GM21723 (cell line): ENCODE measurements around the gene ANKS1B.
"Not testable (repeated sequence)": the region's sequence is repeated elsewhere in the genome, so short reads cannot be mapped to it uniquely, and the experiment has no call there.

Source experiments
- ATAC-seq: cut with Tn5 transposase; IDR thresholded peaks from one replicate; pipeline ENCODE4 v1.9.1; 2021; ENCODE audit warnings: mild to moderate bottlenecking, moderate library complexity; ENCODE audit not compliant: unreplicated experiment

Gene ANKS1B

DNA sequence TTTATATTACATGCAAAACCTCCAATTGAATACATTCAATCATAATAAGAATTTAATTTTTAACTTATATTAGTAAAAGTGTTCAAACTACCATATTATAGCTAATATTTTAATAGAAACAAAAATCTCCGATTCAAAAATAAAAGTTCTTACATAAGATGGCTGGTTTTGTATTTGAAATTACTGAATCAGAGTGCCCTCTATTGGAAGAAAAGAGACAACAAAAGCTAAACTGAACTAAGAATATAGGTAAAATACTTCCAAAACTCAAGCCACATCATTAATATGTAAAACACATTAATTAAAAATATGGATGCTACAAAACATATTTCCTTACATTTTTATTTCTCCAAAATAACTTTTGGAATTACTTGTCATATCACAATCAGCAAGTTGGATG, 216.9 kb downstream of the ANKS1B start:
- no peak for ATAC-seq

DNA sequence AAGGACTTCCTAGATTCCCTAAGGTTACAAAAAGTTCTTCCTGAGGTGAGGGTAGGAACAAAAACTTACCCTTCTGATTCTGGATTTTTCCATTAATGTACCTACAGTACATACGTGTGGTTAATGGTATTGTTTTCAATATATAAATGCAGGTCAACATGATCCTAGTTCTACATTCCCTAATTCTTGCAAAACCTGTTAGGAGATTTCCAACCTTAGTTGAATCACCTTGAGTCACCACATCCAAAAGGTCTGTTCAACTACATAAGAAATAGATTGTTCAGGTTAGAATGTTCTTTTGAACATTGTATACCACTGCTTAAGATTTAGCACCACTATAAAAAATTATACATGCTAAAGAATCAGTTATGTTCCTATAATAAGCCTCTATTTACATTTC, 218.3 kb downstream of the ANKS1B start:
- no peak for ATAC-seq

DNA sequence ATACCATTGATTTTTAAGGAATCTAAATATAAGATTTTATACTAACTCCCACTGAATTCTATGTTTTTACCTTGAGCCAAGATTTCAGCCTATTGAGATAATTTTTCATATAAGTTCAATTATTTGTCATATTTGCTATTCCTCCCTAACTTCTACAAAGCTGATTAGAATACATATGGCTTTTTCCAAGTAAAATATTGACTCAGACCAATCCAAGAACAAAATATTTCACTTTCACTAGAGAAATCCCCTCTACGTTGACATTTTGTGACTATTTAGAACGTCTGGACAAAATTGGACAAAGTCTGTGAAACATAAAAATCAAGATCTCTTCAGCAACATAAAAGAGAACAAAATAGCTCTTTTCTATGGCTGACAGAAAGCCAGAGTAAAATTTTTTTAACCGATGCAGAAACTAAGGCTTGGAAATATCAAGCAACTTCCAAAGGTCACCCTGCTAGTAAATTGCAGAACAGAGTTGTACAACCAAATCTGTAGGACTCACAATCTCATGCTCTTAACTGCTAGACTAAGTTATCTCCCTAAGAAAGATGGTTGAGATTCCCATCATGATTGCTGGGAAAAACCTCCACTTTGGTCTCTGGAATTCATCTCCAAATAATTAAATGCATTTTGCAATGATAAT, 219.1 kb downstream of the ANKS1B start:
- no peak for ATAC-seq

DNA sequence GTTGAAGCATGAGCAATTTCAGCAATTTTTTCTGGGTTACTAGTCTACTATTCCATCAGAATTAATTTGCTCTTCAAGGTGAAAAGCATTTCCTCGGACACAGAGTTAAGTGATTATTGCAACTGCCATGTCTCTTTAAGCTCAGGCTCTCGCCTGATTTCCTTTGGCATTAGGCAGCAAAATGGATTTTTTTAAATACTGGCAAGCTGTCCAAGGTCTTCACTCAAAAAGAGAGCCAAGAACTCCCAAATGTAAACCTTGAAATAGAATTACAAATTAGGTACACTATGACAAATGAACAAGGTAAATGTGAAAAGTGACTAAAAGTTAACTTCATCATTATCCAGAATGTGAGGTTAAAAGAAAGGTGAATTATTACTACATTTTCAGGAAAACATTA, 225.3 kb downstream of the ANKS1B start:
- ATAC-seq: no peak

DNA sequence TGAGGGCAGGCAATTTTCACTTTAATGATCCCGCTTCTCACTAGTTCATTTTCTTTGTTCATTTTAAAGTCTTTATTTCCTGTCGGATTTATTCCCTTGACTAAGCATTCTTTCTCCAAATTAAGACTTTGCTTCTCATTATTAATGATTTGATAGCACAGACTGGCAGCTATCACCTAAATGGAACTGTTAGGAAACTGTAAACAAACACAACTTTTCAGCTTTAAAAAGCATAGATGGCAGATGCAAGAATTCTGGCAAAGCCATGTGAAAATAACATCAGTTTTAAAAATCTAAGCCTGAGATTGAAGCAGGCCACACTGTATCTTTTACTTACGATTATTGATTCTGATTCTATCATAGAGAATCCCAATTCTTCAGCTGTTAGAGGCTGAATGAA, 225.7 kb downstream of the ANKS1B start:
- no peak for ATAC-seq

DNA sequence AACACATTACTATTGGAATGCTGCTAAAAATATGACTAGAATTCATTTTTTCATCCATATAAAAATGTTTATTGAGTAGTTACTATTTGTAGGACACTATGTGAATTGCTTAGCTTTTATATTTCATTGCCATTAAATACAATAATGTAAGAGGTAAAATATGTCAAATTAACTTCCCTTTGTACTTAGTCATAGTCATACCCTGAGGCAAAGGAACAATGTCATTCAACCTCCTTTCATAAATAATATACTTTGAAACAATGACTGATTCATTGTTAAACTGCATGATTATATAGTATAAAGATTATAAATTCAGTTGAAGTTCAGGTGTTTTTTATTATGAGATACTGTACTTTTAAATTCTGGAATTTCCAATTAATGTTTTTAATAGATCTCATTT, 232.0 kb downstream of the ANKS1B start:
- no peak for ATAC-seq

DNA sequence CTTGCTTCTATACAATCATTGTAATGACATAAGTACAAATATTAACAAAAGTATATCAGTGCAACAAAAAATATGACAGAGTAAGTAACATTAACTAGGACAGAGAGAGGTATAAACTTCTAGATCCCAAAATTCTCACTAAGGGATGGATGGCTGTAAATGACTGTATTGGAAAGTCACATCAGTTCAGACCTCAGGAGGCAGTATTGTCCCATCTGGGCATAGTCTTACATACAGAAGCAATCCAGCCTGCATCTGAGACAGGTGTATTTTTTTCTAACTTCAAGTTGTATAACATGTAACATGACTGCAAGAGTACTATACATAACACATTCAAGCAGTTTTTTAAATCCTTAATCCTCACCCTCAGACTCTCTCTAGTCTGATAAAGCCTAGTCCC, 238.2 kb downstream of the ANKS1B start:
- no peak for ATAC-seq

DNA sequence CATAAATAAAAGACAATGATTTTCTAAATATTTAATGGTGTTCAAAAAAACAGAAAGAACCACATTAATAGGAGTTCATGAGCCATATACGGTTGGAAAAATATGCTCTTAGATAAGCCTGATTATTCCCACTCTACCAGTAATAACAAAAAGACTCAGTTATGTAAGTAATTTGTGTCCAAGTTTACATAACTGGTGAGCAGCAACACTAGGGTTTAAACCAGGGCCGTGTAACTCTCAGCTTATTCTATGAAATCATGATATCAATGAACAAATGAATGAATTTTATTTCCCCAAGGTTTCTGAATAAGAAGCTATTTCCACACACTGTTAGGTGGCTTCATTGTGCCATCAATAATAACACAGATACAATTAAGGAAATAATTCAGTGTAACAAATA, 238.8 kb downstream of the ANKS1B start:
- no peak for ATAC-seq

DNA sequence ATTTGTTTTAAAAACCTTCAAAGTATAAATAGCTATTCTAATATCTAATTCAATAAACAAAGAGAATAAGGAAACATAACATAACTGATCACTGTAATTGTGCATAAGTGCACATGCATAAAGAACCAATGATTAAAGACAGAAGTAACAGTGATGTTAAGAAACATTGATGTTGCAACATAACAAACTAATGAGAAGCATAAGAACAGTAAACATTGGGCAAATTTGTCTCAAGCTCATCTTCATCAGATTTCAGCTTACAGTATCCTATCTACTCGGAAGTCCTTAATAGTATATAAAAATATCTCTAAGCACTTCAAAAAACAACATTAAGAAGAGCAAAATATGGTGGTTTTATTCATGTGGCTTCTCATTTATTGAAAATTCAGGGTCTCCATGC, 239.6 kb downstream of the ANKS1B start:
- no peak for ATAC-seq

DNA sequence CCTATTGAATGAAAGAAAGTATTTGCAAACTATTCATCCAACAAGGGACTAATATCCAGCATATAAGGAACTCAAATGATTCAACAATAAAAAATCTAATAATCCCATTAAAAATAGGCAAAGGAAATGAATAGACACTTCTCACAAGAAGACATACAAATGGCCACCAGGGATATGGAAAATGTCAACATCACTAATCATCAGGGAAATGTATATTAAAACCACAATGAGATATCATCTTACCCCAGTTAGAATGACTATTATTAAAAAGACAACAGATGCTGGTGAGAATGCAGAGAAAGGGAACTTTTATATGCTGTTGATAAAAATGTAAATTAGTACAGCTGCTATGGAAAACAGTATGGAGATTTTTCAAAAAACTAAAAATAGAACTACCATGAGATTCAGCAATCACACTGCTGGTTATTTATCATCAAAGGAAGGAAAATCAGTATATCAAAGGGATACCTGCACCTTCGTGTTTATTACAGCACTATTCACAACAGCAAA, 247.9 kb downstream of the ANKS1B start:
- no peak for ATAC-seq

DNA sequence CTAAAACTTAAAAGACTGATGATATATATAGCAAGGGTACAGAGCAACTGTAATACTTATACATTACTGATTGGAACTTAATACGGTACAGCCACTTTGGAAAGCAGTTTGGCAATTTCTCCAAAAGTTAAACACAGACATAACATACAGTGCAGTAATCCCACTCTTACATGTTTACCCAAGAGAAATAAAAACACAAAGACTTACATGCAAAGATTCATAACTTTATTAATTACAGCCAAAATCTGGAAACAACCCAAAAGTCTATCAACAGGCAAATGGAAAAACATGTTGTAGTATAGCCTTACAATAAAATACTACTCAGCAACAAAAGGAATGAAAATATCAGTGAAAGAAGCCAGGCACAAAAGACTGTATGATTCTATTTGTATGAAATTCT, 252.6 kb downstream of the ANKS1B start:
- ATAC-seq: no peak

DNA sequence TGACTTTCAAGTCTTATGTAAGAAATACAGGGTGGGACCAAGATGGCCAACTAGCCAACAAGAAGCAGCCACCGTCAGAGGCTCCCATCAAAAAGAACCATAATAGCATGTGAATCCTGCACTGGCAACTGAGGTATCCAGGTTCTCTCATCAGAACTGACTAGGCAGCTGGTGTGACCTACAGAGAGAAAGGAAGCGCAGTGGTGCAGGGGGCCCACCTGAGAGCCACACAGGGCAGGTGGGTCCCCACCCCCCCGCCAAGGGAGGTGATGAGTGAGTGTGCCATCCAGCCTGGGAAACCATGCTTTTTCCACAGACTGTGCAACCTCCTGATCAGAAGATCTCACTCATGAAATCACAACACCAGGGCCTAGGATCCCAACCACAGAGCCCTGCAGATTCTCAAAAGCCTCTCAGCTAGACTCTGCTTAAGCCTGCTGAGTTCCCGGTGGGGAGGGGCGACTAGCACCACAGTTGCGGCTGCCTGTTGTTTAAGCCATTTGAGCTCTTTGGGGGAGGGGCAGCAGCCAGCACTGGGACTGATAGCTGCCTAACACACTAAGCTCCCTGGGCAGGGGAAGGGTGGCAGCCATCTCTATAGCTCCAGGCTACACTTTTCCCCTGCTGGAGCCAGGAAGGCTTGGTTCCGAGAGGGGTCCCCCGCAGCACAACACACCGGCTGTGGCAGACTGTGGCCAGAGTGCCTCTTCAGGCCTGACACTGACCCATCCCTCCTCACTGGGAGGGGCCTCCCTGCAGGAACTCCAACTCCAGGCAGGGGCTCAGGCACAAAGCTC, 261.8 kb downstream of the ANKS1B start:
- no peak for ATAC-seq

DNA sequence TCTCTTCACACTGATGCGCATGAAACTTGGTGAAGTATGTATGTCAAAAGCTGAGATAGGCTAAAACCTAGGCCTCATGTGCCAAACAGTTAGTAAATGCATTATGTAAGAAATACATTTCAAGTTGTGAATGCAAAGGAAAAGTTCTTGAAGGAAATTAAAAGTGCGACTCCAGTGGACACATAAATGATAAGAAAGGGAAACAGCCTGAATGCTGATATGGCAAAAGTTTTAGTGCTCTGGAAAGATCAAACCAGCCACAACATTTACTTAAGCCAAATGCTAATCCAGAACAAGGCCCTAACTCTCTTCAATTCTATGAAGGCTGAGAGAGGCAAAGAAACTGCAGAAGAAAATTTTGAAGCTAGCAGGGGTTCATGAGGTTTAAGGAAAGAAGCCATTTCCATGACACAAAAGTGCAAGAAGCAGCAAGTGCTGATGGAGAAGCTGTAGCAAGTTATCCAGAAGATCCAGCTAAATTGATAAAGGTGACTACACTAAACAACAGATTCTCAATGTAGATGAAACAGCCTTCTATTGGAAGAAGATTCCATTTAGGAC, 262.9 kb downstream of the ANKS1B start:
- no peak for ATAC-seq

DNA sequence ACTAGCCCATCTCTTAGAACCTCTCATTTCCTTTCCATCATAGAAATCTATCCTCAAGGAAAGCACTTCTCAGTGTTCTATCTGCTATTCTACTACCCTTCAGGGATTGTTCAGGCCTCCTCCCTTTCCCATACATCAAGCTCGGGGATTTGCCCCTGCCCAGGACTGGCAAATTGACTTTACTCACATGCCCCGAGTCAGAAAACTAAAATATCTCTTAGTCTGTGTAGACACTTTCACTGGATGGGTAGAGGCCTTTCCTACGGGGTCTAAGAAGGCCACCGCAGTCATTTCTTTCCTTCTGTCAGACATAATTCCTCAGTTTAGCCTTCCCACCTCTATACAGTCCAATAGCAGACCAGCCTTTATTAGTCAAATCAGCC, 264.7 kb downstream of the ANKS1B start:
- not testable (repeated sequence) for ATAC-seq

DNA sequence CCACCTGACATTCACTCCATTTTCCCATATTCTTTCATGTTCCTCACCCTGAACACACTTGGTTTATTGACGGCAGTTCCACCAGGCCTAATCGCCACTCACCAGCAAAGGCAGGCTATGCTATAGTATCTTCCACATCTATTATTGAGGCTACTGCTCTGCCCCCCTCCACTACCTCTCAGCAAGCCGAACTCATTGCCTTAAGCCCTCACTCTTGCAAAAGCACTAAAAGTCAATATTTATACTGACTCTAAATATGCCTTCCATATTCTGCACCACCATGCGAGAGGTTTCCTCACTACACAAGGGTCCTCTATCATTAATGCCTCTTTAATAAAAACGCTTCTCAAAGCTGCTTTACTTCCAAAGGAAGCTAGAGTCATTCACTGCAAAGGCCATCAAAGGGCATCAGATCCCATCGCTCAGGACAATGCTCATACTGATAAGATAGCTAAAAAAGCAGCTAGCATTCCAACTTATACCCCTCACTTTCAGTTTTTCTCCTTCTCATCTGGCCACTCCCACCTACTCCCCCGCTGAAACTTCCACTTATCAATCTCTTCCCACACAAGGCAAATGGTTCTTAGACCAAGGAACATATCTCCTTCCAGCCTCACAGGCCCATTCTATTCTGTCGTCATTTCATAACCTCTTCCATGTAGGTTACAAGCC, 265.2 kb downstream of the ANKS1B start:
- not testable (repeated sequence) for ATAC-seq

DNA sequence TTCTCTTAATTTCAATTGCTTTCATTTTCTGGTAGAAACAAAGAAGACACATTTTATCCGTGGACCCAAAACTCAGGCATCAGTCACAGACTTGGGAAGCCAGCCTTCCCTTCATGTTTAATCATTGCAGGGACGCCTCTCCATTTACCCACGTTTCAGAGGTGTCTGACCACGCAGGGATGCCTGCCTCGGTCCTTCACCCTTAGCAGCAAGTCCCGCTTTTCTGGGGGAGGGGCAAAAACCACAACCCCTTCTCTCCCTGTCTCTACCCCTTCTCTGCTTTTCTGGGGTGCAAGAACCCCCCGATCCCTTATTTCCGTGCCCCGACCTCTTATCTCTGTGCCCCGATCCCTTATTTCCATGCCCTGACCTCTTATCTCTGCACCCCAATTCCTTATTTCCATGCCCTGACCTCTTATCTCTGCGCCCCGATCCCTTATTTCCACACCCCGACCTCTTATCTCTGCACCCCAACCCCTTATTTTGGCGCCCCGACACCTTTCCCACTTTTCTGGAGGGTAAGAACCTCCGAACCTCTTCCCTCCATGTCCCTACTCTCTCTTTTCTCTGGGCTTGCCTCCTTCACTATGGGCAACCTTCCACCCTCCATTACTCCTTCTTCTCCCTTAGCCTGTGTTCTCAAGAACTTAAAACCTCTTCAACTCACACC, 268.8 kb downstream of the ANKS1B start:
- ATAC-seq: not testable (repeated sequence)

DNA sequence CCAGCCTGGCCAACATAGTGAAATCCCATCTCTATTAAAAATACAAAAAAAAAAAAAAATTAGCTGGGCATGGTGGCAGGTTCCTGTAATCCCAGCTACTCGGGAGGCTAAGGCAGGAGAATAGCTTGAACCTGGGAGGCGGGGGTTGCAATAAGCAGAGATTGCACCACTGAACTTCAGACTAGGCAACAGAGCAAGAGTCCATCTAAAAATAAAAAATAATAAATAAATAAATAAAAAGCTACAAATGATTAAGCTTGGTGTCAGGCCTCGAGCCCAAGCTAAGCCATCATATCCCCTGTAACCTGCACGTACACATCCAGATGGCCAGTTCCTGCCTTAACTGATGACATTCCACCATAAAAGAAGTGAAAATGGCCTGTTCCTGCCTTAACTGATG, 269.8 kb downstream of the ANKS1B start:
- not testable (repeated sequence) for ATAC-seq

DNA sequence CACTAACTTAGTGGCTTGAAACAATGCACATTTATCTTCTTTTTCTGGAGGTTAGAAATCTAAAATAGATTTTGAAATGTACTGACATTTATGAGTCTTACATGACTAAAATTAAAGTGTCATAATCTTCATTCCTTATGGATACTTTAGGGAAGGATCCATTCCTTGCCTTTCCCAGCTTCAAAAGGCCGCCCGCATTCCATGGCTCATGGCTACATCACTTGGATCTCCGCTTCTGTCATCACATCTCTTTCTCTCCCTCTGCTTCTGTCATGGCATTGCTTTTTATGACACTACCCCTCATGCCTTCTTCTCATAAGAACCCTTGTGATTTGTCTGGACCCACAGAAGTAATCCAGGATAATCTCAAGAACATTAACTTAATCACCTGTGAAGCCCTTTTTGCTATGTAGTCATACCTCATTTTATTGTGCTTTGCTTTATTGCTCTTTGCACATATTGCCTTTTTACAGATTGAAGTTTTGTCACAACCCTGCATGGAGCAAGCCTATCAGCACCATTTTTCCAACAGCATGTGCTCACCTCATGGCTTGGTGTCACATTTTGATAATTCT, 270.7 kb downstream of the ANKS1B start:
- no peak for ATAC-seq

DNA sequence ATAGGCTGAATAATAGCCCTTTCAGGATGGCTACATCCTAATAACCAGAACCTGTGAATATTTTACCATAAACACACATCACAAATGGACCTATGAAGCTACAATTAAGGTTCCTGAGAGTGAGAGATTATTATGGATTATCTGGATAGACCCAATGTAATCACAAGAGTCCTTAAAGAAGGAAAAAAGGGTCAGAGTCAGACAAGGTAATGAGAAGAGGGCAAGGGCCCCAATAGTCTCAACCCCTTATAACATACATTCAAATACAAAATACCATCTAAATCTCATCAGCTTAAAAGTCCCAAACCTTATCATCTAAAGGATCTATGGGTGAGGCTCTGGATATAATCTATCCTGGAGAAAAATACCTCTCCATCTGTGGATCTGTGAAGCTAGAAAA, 272.5 kb downstream of the ANKS1B start:
- no peak for ATAC-seq

DNA sequence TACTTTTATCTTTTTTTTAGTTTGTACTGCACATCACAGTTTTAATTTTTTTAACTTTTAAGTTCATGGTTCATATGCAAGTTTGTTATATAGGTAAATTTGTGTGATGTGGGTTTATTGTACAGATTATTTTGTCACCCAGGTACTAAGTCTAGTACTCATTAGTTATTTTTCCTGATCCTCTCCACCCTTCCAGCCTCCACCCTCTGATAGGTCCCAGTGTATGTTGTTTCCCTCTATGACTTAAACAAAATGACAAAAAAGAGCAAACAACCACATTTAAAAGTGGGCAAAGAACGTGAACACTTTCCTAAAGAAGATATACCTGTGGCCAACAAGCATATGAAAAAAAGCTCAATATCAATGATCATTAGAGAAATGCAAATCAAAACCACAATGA, 273.5 kb downstream of the ANKS1B start:
- ATAC-seq: no peak

DNA sequence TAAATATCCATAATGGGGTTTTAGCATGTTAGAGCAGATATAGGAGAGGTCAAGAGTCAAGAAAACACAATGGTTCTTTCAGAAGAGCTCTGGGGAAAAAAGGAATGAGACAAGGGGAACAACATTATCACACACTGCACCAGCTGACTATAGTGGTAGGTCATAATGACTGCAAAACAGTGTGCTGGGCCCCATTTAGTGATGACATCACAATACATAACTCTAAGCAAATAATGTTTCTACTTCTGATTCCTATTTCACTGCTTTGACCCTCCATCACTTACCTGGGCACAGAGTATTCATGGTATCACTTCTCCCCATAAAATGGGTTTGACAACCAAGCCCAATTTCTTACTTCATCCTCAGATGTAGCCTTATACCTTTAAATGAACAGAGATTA, 275.1 kb downstream of the ANKS1B start:
- ATAC-seq: no peak
